ENCODE measurements around the gene ANKRD44. TPM values are rescaled to one million over a fixed set of nuclear protein-coding genes. Genes with fewer than 3 reads are reported as not detected.

Gene ANKRD44
- polyA plus RNA-seq, 2 of the 4 experiments (the other 2 are of a cell fraction), result 0.97 to 5.9 TPM

DNA sequence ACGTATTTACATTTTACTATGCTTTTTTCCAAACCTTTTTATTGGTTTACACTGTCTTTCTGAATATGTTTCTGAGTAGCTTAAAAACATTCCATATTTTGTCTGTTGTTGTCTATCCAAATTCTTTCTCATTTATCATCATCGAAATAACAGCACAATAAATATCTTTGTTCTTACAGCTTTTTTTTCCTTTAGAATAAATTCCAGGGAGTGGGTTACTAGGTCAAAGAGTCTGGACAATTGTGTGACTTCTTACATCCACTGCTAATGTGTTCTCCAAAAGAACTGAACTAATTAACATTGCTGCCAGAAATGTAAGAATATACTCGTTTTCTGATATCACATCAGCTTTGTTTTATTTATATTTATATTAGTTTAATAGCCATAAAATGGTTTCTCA, 59.4 kb downstream of the ANKRD44 start:
- DNase-seq (ENCODE audit: low read depth in 1 of 2, low spot score in 1 of 2) (no peak), FAIRE-seq (no peak), ATAC-seq (no peak)
- Histone ChIP-seq H3K4me2 (no peak overlapping the region), H3K4me3 (no peak overlapping the region), H3K4me1 (no peaks in the 10 kb centered on the region), H3K27ac (no peak overlapping the region), H3K9me3 (no peaks in the 10 kb centered on the region)
- TF ChIP-seq ELK1 (IDR thresholded peaks at IDR 0.05; ENCODE audit: low read depth, low read length) (no peak), EHF (CRISPR knock-in tag; IDR thresholded peaks at IDR 0.05) (no peak), TFCP2L1 (CRISPR knock-in tag; IDR thresholded peaks at IDR 0.05) (no peak), NR3C1 (IDR thresholded peaks at IDR 0.05) (no peak), CTCF (IDR thresholded peaks at IDR 0.05) (no peak), EP300 (IDR thresholded peaks at IDR 0.05) (no peak), PHF8 (IDR thresholded peaks at IDR 0.05; ENCODE audit: borderline replicate concordance, low read depth) (no peak), MAZ (IDR thresholded peaks at IDR 0.05; ENCODE audit: borderline replicate concordance, low read depth, low read length) (no peak), MAX (IDR thresholded peaks at IDR 0.05) (no peak), ZNF302 (CRISPR knock-in tag; IDR thresholded peaks at IDR 0.05) (no peak), KDM1A (IDR thresholded peaks at IDR 0.05; ENCODE audit: low read depth) (no peak), HOXB5 (CRISPR knock-in tag; IDR thresholded peaks at IDR 0.05) (no peak), REST (IDR thresholded peaks at IDR 0.05) (no peak)
- TF ChIP-seq, protein P1, sequence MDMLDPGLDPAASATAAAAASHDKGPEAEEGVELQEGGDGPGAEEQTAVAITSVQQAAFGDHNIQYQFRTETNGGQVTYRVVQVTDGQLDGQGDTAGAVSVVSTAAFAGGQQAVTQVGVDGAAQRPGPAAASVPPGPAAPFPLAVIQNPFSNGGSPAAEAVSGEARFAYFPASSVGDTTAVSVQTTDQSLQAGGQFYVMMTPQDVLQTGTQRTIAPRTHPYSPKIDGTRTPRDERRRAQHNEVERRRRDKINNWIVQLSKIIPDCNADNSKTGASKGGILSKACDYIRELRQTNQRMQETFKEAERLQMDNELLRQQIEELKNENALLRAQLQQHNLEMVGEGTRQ (IDR thresholded peaks at IDR 0.05), result no peak
- TF ChIP-seq, protein P2, sequence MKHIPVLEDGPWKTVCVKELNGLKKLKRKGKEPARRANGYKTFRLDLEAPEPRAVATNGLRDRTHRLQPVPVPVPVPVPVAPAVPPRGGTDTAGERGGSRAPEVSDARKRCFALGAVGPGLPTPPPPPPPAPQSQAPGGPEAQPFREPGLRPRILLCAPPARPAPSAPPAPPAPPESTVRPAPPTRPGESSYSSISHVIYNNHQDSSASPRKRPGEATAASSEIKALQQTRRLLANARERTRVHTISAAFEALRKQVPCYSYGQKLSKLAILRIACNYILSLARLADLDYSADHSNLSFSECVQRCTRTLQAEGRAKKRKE (CRISPR knock-in tag; IDR thresholded peaks at IDR 0.05; ENCODE audit: low read depth), result no peak
- TF ChIP-seq, protein P3, sequence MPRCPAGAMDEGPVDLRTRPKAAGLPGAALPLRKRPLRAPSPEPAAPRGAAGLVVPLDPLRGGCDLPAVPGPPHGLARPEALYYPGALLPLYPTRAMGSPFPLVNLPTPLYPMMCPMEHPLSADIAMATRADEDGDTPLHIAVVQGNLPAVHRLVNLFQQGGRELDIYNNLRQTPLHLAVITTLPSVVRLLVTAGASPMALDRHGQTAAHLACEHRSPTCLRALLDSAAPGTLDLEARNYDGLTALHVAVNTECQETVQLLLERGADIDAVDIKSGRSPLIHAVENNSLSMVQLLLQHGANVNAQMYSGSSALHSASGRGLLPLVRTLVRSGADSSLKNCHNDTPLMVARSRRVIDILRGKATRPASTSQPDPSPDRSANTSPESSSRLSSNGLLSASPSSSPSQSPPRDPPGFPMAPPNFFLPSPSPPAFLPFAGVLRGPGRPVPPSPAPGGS (IDR thresholded peaks at IDR 0.05), result no peak
- POLR2A ChIA-PET, result no interaction called here
- WGBS (ENCODE audit: missing lambda C conversion rate), result 24% methylated on average over 3 of the region's 3 CpGs
- CTCF ChIA-PET, result no interaction called here

DNA sequence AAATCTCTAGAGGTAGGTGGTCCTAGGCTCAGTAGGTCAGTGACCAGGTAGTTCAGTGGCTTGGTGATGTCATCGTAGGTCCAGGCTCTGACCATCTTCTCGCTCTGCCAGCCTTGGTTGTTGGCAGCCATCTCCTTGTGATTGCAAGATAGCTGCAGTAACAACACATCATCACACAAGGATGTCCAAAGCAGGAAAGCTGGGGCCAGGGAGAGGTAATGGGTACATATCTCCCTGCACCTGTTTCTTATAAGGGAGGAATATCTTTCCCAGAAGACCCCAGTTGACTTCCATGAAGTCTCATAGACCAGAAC, 60.5 kb downstream of the ANKRD44 start:
- Histone ChIP-seq H3K27ac (no peak overlapping the region), H3K4me2 (no peak overlapping the region), H3K4me1 (no peaks in the 10 kb centered on the region), H3K4me3 (no peak overlapping the region), H3K9me3 (no peaks in the 10 kb centered on the region)
- ChIA-PET CTCF (interaction anchor here (0.6 to 1.0 kb wide), 2 partner anchors 35 to 57 kb away, joined by 3 read pairs; no protein-coding TSS in a partner anchor), POLR2A (no interaction called here)
- 92% methylated on average over 2 of the region's 2 CpGs for WGBS (ENCODE audit: missing lambda C conversion rate)
- FAIRE-seq, result no peak
- no peak for ATAC-seq
- no peak for DNase-seq (ENCODE audit: low read depth in 1 of 2, low spot score in 1 of 2)
- no peak for TF ChIP-seq HOXB13 (CRISPR knock-in tag; IDR thresholded peaks at IDR 0.05; ENCODE audit: low read depth)
- no peak for TF ChIP-seq JUN (IDR thresholded peaks at IDR 0.05)
- no peak for TF ChIP-seq CBX8 (IDR thresholded peaks at IDR 0.05)
- no peak for TF ChIP-seq ESRRA (IDR thresholded peaks at IDR 0.05; ENCODE audit: borderline replicate concordance, low read length)
- no peak for TF ChIP-seq MYC (IDR thresholded peaks at IDR 0.05; ENCODE audit: borderline replicate concordance, low read length)
- no peak for TF ChIP-seq CBX2 (IDR thresholded peaks at IDR 0.05; ENCODE audit: borderline replicate concordance, low read depth)
- no peak for TF ChIP-seq CHD4 (IDR thresholded peaks at IDR 0.05; ENCODE audit: borderline replicate concordance)
- TF ChIP-seq EHMT2 (IDR thresholded peaks at IDR 0.05; ENCODE audit: low read depth), result no peak
- TF ChIP-seq EHF (CRISPR knock-in tag; IDR thresholded peaks at IDR 0.05), result no peak
- TF ChIP-seq RCOR1 (IDR thresholded peaks at IDR 0.05; ENCODE audit: low read depth, low read length), result no peak
- TF ChIP-seq HOXB5 (CRISPR knock-in tag; IDR thresholded peaks at IDR 0.05), result no peak
- TF ChIP-seq KDM5A (IDR thresholded peaks at IDR 0.05), result no peak
- no peak for TF ChIP-seq FOSB (CRISPR knock-in tag; IDR thresholded peaks at IDR 0.05)
- TF ChIP-seq FOSL2 (IDR thresholded peaks at IDR 0.05), result no peak
- TF ChIP-seq FOSL2 (CRISPR knock-in tag; IDR thresholded peaks at IDR 0.05), result no peak
- no peak for TF ChIP-seq TFCP2L1 (CRISPR knock-in tag; IDR thresholded peaks at IDR 0.05)
- no peak for TF ChIP-seq HOXA7 (CRISPR knock-in tag; IDR thresholded peaks at IDR 0.05)

All from A549 (cell line).